Measurements from ENCODE around the gene RGS10. TPM values are rescaled to one million over a fixed set of nuclear protein-coding genes. Genes with fewer than 3 reads are reported as not detected.

RGS10 gene
- total and polyA plus RNA-seq, 2 experiments from 2014 or later, result 16.8 to 26.8 TPM

GRCh38 chr10:119509909-119510451 is 32.5 kb downstream of the RGS10 start:
- Mint-ChIP-seq H3K4me1 (peaks cover 5% of the 10 kb centered on the region), H3K36me3 (ENCODE audit: low read depth) (no peaks in the 10 kb centered on the region), H3K27me3 (ENCODE audit: insufficient read depth, low read depth, poor library complexity) (peaks cover 4% of the 10 kb centered on the region), H3K27ac (no peak overlapping the region; the same call in none of the 2 replicates), H3K9me3 (no peaks in the 10 kb centered on the region; the same call in 2 of the 3 replicates), H3K4me3 (no peak overlapping the region)
- H3K36me3 ChIP-seq (ENCODE audit: insufficient read depth), result no peaks in the 10 kb centered on the region
- no peaks in the 10 kb centered on the region for H3K4me1 ChIP-seq (ENCODE audit: insufficient read depth)
- H3K27ac ChIP-seq (ENCODE audit: low read depth), result no peak overlapping the region
- H3K4me3 ChIP-seq, result no peak overlapping the region
- no peaks in the 10 kb centered on the region; the same call in 1 of the 2 replicates for H4K20me1 ChIP-seq (replicated peaks; ENCODE audit: insufficient read depth)
- DNase-seq (ENCODE audit: low spot score) (no peak), ATAC-seq (peak; percentile 64)
- H3K27me3 ChIP-seq (ENCODE audit: insufficient read depth), result no peaks in the 10 kb centered on the region
- no peaks in the 10 kb centered on the region for H3K79me2 ChIP-seq (replicated peaks; ENCODE audit: insufficient read depth)
- H3F3A ChIP-seq (replicated peaks; ENCODE audit: low read depth), result no peaks in the 10 kb centered on the region
- TF ChIP-seq JUNB (IDR thresholded peaks at IDR 0.05; ENCODE audit: unreplicated experiment), result no peak
- no peak for TF ChIP-seq ZNF331 (CRISPR knock-in tag; IDR thresholded peaks at IDR 0.05; ENCODE audit: low read depth)
- no peak for TF ChIP-seq ZNF462 (CRISPR knock-in tag; IDR thresholded peaks at IDR 0.05)
- no peak for TF ChIP-seq POLR2AphosphoS5 (IDR thresholded peaks at IDR 0.05; ENCODE audit: low read depth)
- no peak for TF ChIP-seq EZH2phosphoT487 (IDR thresholded peaks at IDR 0.05; ENCODE audit: unreplicated experiment)
- no peak for TF ChIP-seq NANOG (IDR thresholded peaks at IDR 0.05; ENCODE audit: borderline replicate concordance)
- TF ChIP-seq CTCF (conservative IDR thresholded peaks at IDR 0.05; ENCODE audit: low read depth in 2 of 2), result no peak
- no peak for TF ChIP-seq STAT1 (IDR thresholded peaks at IDR 0.05; ENCODE audit: unreplicated experiment)
- no peak for TF ChIP-seq ZNF114 (CRISPR knock-in tag; IDR thresholded peaks at IDR 0.05)
- TF ChIP-seq, protein P1, sequence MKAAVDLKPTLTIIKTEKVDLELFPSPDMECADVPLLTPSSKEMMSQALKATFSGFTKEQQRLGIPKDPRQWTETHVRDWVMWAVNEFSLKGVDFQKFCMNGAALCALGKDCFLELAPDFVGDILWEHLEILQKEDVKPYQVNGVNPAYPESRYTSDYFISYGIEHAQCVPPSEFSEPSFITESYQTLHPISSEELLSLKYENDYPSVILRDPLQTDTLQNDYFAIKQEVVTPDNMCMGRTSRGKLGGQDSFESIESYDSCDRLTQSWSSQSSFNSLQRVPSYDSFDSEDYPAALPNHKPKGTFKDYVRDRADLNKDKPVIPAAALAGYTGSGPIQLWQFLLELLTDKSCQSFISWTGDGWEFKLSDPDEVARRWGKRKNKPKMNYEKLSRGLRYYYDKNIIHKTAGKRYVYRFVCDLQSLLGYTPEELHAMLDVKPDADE (IDR thresholded peaks at IDR 0.05), result no peak
- TF ChIP-seq EZH2 (IDR thresholded peaks at IDR 0.05; ENCODE audit: low read depth, unreplicated experiment), result no peak
- no peak for TF ChIP-seq CREB1 (CRISPR knock-in tag; IDR thresholded peaks at IDR 0.05; ENCODE audit: low read depth)
- TF ChIP-seq REST (IDR thresholded peaks at IDR 0.05; ENCODE audit: unreplicated experiment), result no peak
- no peak overlapping the region for H3K4me2 ChIP-seq
- H2AFZ ChIP-seq, result no peak overlapping the region
- H3K9me2 ChIP-seq (ENCODE audit: insufficient read depth), result no peaks in the 10 kb centered on the region
